ENCODE measurements around the gene ANKDD1A.
A peak's percentile ranks its signal among the peaks of the same experiment; 100 is the strongest.

ANKDD1A gene

GRCh38 chr15:64917211-64917610, 5.5 kb downstream of the ANKDD1A start:
- DNase-seq (ENCODE audit: extremely low spot score, insufficient read length, low read depth) (no peak), FAIRE-seq (no peak)

DNA sequence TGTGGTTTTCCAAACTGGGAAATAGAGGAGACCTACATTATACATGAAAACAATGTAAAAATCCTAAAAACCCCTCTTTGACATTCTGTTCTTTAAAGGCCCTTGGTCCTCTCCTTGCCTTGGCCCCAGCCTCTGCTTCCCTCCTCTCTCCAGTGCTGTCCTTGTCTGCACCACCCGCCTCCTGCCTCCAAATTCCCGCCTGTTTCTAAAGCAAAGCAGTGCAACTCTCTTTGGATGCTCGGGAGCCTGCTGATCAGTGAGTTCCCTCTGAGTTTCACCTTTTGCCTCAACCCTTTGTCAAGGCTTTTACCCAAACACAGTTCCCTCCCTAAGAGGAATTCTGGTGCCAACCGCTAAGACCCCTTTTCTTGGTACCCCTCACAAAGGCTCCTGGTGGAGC, 8.0 kb downstream of the ANKDD1A start:
- FAIRE-seq (no peak), DNase-seq (ENCODE audit: extremely low spot score, insufficient read length, low read depth) (no peak)

DNA sequence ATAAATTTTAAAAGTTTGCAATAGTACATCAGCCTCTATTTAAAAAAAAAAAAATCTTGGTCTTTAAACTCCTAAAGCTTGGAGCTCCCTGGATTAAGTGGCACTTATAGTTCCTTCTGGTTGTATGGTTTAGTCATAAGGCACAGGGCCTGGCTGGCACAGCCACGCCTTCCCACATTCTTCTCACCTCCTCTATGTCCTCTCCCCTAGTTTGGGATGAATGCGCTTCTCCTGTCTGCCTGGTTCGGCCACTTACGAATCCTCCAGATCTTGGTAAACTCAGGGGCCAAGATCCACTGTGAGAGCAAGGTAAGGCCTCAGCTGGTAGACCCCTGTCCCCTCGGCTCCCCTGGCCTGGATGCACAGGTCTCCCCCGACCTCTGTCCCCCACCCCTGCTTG, 10.0 kb downstream of the ANKDD1A start:
- DNase-seq (ENCODE audit: extremely low spot score, insufficient read length, low read depth) (no peak), FAIRE-seq (no peak)

DNA sequence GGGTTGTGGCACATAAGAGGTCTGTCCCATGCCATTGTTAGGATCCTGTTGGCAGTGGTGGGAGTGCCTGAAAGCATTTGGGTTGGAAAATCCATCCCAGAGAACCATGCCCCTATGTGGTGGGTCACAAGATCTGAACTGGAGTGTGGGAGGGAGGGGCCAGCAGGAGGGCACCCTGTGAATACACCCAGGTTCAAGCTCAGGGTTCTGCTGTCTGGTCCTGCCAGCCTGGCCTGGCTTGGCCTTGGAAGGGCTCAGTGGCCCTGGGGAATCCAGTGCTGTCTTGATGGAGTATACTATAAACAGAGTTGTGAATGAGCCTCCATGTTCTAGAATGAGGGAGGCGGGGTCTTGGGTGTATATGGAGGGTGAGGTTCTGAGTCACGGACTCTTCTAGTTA, 11.8 kb downstream of the ANKDD1A start:
- DNase-seq (ENCODE audit: extremely low spot score, insufficient read length, low read depth) (no peak), FAIRE-seq (no peak)

- DNase-seq (ENCODE audit: extremely low spot score, insufficient read length, low read depth) (no peak), FAIRE-seq (peak; percentile 54)
Measured at GRCh38 chr15:64925335-64926330, 13.9 kb downstream of the ANKDD1A start.

DNA sequence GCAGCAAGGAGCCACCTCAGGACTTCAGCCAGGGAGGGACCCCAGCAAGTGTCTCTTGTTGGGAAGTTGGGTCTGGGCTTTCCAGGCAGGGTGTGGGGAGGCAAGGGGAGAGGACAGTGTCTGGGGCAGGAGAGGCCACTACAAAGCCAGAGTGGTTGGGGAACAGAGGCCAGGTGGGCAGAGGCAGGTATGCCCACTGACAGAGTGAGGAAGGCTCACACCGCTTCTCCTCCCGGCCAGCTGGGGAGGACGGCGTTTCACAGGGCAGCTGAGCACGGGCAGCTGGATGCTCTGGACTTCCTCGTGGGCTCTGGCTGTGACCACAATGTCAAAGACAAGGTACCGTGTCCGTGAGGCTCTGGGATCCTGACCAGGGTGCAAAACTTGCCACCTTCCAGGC, 15.0 kb downstream of the ANKDD1A start:
- FAIRE-seq (no peak), DNase-seq (ENCODE audit: extremely low spot score, insufficient read length, low read depth) (no peak)

DNA sequence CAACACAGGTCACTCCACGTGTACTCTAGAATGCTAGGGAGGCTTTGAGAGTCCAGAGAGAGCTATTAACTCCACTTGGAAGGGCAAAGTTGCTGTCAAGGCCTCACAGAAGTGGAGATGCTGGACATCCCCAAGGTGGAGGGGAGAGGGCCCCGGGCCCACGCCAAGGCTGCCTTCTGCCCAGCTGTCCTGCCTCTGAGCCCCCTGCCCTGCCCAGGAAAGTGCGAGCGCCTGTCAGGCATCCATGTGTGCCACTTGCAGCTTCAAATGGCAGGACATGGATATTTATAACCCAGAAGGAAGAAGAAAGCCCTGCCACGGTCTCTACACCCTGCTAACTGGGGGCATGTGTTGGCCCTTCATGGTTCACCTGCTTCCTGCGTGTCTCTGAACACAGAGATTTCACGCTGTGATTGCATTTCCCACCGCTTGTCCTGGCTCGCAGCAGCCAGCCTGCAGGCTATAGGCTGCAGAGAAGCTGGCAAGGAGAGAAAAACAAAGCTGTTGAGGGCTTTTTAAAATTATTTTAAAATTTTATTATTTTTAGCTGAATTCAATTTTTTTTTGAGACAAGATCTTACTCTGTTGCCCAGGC, 17.0 kb downstream of the ANKDD1A start:
- DNase-seq (ENCODE audit: extremely low spot score, insufficient read length, low read depth) (no peak), FAIRE-seq (no peak)

DNA sequence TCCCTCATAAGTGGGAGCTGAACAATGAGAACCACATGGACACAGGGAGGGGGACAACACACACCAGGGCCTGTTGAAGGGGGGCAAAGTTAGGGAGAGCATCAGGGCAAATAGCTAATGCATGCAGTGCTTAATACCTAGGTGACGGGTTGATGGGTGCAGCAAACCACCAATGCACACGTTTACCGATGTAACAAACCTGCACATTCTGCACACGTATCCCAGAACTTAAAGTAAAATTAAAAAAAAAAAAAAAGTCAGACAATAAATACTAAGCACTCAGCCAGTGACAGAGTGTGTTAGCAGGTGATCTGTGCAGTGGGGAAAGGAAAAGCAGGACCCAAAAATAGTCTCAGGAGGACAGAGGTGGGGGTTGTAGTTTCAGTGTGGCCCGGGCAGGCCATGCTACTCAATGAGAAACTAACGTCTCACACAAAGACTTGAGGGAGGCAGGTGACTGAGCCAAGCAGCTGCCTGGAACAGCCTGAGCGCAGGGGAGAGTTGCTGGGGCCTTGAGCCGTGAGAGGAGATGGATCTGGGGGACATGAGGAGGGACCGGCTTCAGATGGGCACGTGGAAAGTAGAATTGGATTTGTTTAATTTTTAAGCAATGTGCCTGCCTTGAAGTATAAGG, 18.4 kb downstream of the ANKDD1A start:
- DNase-seq (ENCODE audit: extremely low spot score, insufficient read length, low read depth) = peak; percentile 36
- FAIRE-seq = peak; percentile 94

GRCh38 chr15:64930778-64931371, 19.2 kb downstream of the ANKDD1A start:
- DNase-seq (ENCODE audit: extremely low spot score, insufficient read length, low read depth) (no peak), FAIRE-seq (peak; percentile 63)

GRCh38 chr15:64931381-64931780, 19.7 kb downstream of the ANKDD1A start:
- FAIRE-seq = no peak

GRCh38 chr15:64934023-64934422, 22.3 kb downstream of the ANKDD1A start:
- no peak for FAIRE-seq
- DNase-seq (ENCODE audit: extremely low spot score, insufficient read length, low read depth) = no peak

More at GRCh38 chr15:64931381-64931780, 19.7 kb downstream of the ANKDD1A start:
- no peak for DNase-seq (ENCODE audit: extremely low spot score, insufficient read length, low read depth)

DNA sequence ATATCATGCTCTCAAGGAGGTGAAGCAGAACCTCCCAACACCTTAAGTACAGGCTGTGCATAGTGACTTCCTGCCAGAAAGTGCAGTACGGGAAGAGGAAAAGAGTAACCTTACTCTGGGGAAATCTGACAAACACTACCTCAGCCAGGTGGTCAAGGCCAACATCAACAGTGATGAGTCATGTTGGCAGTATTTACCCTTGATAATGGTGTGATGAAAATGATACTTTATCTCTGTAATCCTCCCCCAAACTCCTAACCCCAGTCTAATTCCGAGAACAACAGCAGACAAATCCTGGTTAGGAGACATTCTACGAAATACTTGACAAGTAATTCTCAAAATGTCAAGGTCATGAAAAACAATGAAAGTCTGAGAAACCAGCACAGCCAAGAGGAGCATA, 26.5 kb downstream of the ANKDD1A start:
- no peak for FAIRE-seq
- no peak for DNase-seq (ENCODE audit: extremely low spot score, insufficient read length, low read depth)

GRCh38 chr15:64942356-64942755, 30.7 kb downstream of the ANKDD1A start:
- FAIRE-seq (no peak), DNase-seq (ENCODE audit: extremely low spot score, insufficient read length, low read depth) (no peak)

DNA sequence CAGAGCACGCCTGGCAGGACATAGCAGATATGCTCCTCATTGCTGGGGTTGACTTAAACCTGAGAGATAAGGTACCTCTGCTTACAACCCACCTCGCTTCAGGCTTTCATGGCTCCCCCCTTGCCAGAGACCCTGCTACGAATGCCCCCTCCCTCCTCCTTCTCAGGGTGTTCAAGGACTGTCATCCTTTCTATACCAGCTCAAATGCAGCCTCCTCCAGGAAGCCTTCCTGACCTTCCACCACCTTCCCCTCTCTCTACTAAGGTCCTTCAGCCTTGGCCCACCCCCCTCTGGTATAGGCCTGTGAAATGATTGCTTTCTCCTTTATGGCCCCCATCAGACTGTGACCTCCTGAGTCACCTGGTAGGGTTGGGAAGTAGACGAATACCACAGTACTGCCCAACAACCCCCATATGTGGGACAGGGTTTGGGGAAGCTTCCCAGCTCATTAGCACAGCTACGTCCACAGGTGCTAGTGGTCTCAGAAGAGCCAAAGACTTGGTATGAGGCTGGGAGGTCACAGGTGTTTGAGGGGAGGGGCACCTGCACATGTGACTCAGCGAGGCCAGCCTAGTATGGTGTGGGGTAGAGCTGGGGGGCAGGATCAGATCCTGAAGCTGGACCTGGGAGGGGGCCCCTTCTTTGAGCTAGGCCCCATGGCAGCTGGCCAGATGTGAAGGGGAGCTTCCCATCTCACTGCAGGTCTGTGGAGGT, 32.0 kb downstream of the ANKDD1A start:
- FAIRE-seq (no peak), DNase-seq (ENCODE audit: extremely low spot score, insufficient read length, low read depth) (no peak)

- DNase-seq (ENCODE audit: extremely low spot score, insufficient read length, low read depth) = no peak
- no peak for FAIRE-seq
Measured at GRCh38 chr15:64944961-64945360, 33.3 kb downstream of the ANKDD1A start.

GRCh38 chr15:64947211-64947610, 35.5 kb downstream of the ANKDD1A start:
- no peak for DNase-seq (ENCODE audit: extremely low spot score, insufficient read length, low read depth)
- no peak for FAIRE-seq

DNA sequence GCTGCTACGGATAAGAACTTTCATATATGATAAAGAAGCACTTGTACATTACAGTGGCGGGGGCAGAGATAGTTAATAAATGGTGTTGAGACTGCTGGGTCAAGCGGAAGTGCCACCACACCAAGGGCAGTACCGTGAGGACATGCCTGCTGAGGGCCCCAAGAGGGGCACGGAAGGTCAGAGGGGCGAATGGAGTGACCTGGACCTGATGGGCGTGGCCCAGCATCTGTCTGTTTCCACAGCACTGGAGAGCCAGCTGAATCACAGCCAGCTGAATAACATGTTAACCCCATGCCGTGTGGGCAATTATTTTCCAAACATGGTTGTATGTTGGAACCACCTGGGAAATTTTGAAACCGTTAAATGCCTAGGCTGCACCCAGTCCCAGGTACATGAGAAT, 37.2 kb downstream of the ANKDD1A start:
- FAIRE-seq = no peak

DNA sequence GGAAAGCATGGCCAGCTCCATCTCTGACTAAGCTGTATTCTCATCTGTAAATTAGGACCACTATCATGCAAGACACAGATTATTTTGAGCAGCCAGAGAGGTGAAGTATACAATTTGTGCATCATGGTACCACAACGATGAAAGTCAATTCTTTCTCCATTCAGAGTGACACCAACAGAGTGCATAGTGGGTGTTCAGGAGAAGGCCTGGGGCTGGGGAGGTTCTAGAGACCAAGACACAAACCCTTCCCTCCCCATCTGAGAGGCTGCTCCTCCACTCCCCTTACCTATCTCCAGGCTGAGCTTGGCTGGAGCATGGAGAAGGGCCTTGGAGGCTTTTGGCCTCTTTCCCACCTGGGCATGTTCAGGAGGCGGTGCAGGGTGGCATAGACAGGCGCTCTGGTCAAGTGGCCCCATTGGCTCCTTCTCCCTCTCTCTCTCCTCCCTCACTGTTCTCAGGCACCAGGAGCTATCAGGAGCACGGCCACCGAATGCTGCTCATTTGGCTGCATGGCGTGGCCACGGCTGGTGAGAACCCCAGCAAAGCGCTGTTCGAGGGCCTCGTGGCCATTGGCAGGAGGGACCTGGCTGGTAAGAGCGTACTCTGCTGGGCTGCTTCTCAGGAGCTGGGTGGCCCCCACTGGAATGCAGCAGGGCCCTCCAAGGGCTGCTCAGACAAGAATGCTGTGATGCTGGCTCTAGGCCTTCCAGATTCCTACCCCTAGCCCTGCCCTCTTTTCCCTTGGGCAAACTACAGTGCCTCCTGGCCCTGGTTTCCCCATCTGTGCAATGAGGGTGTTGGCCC, 37.9 kb downstream of the ANKDD1A start:
- no peak for DNase-seq (ENCODE audit: extremely low spot score, insufficient read length, low read depth)
- no peak for FAIRE-seq

More for the DNA sequence above, 37.2 kb downstream of the ANKDD1A start:
- DNase-seq (ENCODE audit: extremely low spot score, insufficient read length, low read depth) = no peak

GRCh38 chr15:64950888-64951287, 39.2 kb downstream of the ANKDD1A start:
- no peak for DNase-seq (ENCODE audit: extremely low spot score, insufficient read length, low read depth)
- FAIRE-seq = no peak
